ENCODE results near the gene TPPP2.

Gene TPPP2

DNA sequence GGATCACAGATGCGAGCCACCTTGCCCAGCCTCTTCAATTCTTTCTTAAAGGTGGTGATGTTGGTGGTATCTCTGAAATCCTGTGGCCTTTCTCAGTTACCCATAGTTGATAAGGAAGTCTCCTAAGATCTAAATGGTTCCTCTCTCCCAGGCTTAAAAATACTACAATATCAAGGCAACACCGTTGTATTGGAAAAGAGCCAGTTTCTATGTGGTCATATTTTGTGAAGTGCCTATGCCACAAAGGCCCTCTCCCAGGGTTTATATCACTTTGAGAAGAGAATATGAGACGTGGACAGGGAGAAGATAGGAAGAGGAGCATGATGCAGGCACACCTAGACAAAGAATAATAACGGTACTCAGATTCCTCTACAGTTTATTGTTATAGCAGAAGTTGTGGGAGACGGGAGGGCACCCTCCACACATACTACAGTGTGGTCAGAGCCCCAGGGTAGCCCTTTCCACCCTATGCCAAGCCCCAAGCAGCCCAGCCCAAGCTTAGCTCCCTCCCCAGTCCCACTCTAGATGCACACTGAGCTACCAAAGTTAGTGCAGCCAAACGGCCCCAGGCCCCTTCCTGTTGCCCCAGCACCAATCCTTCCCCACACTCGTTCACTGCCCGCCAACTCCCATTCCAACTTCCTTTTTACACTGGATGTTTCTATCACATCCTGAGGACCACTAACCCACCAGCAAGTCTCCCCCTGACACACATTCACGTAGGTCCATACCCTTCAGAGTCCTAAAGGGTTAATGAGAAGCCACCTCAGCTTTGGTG is 13.4 kb upstream of the TPPP2 start:
- DNase-seq = no peak

DNA sequence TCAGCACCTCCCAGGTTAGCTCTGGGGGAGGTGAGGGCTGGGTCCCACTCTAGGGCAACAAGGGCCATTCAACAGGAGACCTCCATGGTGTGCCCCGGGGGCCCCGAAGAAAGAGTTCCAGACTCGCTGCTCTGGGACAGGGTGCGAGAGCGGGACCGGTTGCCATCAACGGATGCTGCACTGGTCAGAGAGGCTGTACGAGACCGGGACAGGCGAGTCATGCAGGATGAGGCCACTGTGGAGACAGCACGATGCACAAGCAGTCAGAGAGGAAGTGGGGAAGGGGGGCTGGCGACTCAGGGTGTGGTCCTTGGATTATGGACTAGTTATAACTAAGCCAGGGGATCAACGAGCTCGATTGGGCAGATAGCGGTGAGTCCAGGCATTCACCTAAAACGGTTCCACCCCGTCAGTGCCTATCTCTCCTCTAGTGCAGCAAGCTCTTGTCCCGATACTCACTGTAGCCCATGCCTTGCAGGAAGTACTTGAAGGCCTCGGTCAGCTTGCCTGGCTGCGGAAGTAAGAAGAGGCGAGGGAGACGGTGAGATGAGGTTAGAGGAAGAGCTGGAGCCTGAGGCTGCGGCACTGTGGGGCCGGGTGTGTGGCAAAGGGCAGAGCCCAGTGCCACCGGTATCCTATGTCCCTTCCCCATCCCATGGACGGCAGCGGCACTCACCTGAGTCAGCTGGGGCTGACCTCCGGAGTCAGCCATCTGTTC is 12.3 kb upstream of the TPPP2 start:
- DNase-seq = peak in 1 of 56 donors; percentile 7

DNA sequence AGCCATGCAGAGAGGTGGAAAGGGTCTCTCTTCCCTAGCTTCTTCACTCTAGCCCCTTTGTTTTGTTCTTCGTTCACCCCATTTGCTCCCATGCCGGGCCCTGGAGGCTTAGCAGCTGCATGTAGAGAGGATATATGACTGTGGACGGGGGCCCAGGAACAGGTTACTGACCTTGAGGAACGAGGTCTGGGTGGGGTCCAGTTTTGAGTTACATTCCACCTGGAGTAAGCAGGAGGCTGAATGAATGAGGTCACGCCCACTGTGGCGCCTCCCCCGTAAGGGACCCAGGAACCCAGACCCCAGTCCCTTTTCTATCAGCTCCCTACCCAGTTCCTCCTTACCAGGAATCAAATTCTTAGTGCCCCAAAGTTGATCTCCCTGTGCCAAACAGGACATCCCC is 11.7 kb upstream of the TPPP2 start:
- no peak for DNase-seq

DNA sequence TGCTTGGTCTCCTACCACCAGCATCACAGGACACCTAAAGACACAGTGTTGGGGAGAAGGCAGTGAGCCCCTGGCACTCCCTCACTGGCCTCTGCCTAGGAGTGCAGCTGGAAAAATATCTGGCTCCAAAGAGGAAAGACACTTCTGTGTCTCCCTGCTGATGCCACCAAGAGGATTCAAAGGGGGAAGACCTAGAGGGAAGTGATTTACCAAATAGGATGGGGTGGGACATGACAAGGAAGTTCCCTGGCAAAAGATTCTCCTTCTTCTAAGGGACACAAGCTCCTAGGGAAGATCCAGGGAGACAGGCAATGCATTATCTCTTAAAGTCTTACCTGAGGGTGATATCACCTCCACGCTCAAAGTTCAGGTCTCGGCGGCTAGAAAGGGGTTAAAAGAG is 11.2 kb upstream of the TPPP2 start:
- DNase-seq = no peak

DNA sequence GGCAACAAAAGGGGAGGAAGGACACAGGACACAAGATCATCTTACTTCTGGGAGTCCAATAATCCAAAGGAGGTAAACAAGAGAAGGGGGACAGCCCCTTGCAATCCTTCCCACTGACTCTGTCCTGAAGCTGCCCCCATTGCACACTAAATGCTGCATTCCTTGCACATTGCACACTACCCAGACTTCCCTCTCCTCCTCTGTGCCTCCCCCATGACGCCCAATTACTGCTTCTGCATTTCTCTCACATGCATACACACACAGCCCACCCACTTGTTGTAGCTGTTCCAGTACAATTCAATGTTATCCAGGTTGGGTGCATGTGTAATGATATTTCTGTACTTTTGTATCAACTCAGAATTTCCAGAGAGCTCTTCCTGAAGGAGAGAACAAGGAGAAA is 10.7 kb upstream of the TPPP2 start:
- DNase-seq = no peak

DNA sequence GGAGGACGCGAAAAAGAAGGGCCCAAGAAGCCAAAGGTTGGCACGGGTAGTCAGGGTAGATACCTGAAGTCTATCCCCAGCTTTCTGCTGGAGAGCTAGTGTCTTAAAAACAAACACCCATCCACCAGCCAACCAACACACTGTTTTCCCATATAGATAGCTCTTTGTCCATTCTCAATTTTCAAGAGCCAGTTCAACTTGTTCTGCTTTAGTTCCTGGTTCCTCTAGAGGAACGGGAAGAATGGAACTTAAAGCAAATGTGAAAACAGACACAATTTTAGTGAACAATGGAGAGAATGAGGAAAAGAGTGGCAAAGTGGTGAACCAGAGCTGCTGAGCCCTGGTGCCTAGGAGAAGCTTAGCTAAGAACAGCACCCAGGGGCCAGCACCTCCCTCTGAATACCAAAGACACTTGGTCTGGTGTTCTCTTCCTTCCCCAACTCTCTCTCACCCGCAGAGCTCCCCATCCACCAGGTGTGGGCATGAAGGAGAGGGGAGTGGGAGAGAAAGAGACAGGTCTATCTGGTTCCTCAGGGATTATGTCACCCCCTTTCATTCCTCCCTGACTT is 9.0 kb upstream of the TPPP2 start:
- no peak for DNase-seq

DNA sequence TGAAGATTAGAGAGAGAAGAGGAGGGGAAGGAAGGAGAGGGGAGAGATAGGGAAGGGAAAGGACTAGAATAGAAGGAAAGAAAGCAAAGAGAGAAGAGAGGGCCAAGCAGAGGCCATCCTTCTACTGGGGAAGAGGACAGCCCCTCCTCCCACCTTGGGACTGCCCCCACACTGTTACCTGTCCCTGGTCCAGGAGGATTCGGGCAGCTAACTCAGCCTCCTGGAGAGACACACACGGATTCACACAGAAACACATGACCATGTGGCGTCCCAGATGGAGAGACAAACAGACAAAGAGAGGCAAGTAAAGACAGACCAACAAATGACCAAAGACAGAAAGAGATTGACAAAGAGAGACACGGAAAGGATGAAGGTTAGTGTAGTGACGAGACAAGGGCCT is 7.3 kb upstream of the TPPP2 start:
- no peak for DNase-seq

DNA sequence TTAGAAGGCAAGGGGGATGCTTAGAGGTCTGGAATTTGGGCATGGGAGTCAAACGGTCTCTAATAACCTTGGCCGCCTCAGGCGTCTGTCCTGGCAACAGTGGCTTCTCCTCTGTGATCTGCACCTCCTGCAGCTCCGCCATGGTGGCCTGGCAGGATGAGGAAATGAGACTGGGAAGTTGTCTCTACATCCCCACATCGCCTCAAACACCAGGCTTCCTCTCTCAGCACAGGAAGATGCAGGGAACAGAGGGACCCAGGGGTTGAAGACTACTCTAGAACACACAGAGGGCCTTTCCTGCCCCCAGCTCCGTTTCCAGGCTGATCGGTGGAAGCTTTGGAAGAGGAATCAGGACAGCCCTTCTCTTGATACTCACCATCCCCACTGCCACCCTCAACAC is 6.8 kb upstream of the TPPP2 start:
- peak in 15 of 56 donors; percentile 9 to 48 (median 19) for DNase-seq

DNA sequence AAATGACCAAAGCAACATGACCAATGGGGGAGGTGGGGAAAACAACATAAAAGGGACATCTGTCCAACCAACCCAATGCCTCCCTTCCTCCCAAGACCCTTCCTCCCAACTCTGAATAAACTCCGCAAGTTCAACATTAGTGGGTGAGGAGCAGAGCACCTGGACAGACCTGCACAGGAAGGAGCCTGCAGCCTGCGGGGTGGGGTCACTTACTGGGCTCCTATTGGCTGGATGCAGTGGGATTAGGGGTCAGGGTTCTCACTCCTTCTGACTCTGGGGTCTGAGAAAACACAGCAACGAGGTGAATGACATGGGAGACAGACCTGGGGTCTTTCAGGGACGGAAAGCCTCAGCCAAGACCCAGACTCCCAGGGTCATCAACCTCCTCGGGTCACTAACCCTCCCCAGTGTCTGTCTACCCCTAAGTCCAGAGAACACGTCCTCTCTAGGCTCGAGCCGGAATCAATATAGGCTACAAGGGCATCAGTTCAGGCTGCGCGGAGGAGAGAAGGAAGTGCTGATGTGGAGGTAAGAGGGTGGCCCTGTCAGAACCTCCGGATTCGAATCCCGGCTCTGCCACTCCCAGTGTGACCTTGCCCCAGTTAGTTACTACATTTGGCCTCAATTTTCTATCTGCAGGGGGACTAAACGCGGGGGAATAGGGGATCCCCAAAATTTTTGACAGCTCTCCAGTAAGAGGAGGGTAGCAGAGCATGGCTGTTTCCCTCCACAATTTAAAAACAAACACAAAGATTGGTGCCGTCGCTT is 6.0 kb upstream of the TPPP2 start:
- DNase-seq = no peak

DNA sequence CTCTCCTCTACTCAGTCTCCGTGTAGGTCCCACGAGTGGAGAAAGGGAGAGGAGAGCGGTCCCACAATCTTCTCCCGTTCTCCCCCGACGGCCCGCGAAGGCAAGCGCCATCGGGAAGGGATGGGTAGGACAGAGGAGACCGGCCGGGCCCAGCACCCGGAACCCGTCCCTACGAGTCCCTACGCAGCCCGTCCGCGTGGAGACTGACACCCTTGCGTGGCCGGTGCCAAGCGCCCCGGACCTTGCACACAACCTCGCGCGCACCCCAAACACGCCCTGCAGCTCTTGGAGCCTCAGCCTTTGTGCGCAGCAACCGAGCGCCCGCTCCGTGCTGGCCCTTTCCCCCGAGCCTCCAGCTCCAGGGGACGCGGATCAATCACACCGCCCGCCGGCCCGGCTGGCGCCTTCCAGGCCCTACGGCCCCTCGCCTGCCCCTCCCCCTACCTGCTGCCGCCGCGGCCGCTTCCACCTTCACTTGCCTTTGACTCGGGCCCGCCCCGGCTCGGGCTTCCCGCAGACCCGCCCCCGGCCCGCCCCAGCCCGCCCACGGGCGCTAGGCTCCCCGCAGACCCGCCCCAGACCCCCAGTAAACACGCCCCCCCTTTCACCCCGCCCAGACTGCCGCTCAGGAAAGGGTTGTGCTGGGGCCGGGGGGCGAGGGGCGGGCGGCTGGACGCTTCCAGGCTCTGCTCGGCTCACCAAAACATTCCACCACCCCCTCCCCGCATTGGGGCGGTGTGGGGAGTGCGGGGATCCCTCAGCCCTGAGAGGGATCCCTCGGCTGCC is 5.2 kb upstream of the TPPP2 start, which contains the start of gene NDRG2:
NDRG2 (minus strand) TSS at position 477 of the 786 bp plus-strand sequence. CDS start 1,746 bp downstream, outside the sequence.
- peak in 53 of 56 donors; percentile 45 to 93 (median 78) for DNase-seq

DNA sequence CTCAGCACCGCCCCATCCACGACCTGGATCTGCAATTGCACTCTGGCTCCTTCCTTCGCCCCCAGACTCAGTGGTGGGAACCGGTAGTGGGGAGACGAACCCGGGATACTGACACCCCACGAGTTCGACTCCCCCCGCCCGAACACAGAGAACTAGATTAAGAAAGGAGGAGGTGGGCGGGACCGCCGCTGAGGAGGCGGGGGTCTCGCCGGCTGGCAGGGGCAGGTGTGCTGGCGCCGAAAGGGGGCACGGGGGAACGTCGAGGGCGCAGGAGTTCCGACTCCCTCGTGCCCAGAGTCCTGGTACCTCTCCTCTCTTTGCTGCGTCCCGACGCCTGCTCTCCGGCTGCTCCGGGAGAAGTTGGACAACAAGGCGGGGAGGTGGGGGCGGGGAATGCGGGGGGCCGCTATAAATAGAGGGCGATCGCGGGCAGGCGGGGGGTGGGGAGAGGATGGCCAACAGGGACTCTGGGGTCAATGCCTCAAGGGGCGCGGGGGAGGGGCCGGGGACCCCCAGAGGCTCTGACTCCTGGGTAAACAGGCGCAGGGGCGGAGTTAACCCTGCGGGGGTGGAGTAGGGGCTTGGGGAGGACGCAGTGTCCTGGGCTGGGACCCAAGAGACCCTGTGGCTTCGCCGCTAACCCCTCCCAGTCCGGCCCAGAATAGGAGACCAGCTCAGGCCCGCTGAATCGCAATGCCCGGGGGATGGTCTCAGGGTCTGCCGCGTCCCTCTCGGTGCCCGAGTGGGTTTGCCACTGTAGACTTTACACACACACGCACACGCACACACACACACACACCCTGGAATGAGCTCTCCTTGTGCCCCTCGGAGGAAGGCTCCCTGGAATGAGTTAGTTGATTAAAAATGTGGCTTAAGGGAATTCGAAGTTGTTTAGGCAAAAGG is 4.4 kb upstream of the TPPP2 start:
- DNase-seq = peak; percentile 35 to 96 (median 86)

DNA sequence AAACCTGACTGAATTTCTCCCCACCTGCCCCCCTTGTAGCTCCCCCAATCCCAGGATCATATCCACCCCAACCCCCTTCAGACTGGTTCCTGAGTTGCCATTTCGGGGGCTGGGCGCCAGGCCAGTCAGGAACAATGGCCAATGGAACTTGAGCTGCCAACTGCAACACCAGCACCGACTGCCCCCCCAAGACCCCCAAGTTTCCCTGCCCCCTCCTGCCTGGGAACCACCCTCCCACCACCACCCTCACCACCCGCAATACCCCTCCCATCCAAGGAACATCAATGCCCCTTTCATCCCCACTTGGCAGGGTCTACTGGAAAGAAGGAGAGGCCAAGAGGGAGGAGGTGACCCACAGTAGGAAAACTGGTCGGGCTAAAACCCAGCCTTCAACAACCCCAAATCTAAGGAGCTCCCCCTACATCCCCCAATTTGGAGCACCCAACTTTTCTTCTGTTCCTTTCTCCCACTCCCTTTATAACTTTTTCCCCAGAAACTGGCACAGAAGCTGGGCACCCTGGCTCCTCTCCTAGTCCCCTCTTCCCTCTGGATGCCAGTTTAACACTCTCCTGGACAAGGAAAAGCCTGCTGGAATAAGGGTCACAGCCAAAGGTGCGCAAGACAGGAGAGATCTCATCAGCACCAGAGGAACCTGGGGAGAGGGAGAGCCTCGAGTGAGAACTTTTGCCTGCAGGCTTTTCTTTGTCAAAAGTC is 3.6 kb upstream of the TPPP2 start:
- peak in 55 of 56 donors; percentile 43 to 94 (median 85) for DNase-seq

DNA sequence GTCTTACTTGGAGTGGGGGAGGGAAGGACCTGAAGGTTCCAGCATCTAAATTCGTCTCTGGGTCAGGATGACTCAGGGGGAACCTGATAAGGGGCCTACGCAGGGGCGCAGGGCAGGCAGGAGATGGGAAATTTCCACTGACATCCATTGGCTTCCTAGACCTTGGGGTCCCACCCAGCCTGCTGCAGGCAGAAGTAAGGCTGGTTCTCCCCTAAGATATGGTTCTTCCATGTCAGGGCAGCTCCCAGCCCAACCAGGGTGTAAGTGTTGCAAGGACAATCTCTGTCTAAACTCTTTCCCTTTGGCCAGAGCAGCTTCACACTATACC is 3.1 kb upstream of the TPPP2 start:
- peak in 4 of 56 donors; percentile 37 to 66 (median 50) for DNase-seq

DNA sequence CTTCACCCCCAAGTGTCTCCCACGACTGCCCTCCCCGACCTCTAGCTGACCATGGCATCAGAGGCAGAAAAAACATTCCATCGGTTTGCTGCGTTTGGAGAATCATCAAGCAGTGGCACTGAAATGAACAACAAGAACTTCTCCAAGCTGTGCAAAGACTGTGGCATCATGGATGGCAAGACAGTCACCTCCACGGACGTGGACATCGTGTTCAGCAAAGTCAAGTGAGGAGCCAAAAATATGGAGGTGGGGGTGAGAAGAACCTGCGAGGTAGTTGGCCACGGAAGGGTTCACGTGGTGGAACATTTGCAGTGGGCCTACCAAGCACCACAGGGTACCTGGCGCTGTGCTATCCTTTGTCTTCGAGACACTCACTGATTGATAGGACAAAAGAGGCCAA is 514 bp downstream of the TPPP2 start:
- DNase-seq = no peak

DNA sequence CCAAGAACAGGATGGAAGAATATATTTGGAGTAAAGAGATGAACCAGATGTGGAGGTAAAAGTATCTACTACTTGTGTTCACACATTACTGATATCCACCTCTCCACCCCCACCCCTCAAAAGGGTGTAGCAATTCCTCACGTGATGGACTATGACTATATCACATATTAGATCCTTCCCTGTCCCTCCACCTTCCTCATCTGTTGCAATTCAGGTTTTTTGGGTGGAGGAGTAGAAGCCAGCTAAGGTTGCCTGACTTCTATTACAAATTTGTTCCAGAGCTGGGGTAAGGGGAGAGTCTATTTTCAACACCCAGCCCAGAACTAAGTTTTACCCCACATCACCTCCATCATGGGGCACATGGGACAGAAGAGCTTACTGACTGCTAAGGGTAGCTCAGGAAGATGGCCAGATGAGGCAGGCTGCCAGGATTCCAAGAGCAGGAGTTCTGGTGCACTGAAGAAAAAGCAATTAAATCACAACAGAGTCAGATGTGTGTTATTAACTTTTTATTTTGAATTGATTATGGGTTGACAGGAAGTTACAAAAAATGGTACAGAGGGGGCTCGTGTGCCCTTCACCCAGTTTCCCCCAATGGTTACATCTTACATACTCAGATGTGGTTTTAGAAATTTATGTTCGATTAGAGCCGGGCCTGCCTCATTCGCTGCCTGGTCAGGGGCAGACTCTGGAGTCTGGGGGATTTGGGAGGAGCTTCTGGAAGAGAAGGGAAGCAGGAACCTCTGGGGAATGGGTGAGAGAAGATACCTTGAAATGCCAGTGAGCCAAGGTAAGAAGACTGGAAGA is 2.5 kb downstream of the TPPP2 start:
- DNase-seq = peak in 3 of 56 donors; percentile 4 to 26 (median 17)

DNA sequence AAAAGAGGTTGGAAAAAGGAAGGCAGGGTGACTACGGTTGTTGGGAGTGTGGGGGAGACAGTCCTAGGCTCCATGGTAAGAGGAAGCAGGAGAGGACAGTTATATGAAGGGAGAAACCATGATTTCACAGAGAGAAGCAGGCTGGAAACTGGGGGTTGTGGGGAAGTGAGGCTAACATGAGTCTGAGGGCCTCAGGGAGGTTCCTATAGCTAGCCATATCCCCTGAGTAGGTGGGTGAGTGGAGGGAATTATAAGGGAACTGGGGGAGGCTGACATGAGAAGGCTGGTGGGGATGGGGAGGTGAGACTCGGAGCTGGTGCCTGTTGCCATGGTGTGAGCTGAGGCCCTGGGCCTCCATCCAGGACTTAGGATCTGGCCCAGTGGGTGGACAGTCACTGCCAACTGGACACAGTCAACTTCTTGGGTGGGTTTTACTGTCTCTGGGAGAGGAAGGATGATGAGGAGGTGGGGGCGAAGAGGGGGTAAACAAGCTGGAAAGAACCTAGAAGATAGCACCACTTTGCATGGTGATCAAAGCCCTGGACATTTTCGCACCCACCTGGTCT is 3.2 kb downstream of the TPPP2 start:
- DNase-seq = peak in 9 of 56 donors; percentile 7 to 36 (median 23)

DNA sequence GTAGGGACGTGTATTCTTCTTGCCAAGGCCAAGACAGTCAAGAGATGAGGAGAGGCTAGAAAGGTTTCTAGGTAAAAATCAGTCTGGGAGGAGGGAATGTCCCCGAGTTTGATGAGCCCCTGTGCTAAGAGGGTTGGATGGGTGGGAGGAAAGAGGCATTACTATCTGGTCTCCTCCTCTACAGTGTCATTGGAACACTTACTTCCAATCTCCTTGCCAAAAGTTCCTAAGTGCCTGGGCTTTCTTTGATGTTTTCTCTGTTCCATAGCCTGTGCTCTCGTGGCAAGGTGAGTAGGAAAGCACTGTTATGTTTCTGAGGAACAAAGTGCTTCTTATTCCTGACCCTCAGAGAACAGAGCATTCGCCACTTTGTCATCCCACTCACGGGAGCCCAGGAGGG is 4.7 kb downstream of the TPPP2 start, which contains the start of gene RNASE13:
RNASE13 (minus strand) TSS at position 101 of the 400 bp plus-strand sequence. CDS start 519 bp downstream, outside the sequence.
- no peak for DNase-seq

DNA sequence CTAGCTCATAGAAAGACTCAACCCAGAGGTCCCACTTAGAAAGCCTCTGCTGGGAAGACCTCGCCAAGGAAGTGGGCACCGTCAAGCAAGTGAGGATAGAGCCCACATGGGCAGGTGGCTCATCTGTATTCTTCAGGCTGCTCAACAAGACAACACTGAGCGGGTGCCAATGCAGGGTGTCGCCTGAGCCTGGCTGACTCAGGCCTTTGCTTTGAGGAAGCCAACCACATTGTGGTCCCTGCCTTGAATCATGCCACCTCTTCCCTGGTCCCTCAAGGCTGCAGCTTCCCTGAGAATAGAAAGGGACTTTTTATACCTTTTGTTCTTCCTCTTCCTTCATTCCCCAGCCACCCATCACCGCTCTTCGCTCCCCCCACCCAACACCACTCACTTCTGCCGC is 6.7 kb downstream of the TPPP2 start:
- DNase-seq = peak in 4 of 56 donors; percentile 8 to 42 (median 26)

Measured in nucleus accumbens (tissue), 56 donors.